ENCODE data around the gene SLC25A13. TPM values are rescaled to one million over a fixed set of nuclear protein-coding genes. Genes with fewer than 3 reads are reported as not detected.

SLC25A13 gene
- total and polyA plus RNA-seq, 9 of the 15 experiments (the other 6 are each of a cell fraction or from before 2014, with no cell fraction given): 21.4 to 80.2 (median 58.7) TPM

GRCh38 chr7:96236198-96237039 lies 85.5 kb downstream of the SLC25A13 start (continued):
- TF ChIP-seq E2F8 (IDR thresholded peaks at IDR 0.05; ENCODE audit: low read depth, partially characterized antibody) (no peak), ZNF551 (CRISPR knock-in tag; IDR thresholded peaks at IDR 0.05) (no peak), KAT8 (IDR thresholded peaks at IDR 0.05; ENCODE audit: low read depth) (no peak), ZMIZ1 (IDR thresholded peaks at IDR 0.05; ENCODE audit: low read depth in 2 of 2, low read length in 2 of 2) (peak in 1 of 2 experiments; percentile 62; a peak in 1 of 4 replicates), U2AF2 (optimal IDR thresholded peaks at IDR 0.05; ENCODE audit: low read depth, low read length) (no peak), GMEB1 (CRISPR knock-in tag; IDR thresholded peaks at IDR 0.05) (no peak), CREB3L1 (IDR thresholded peaks at IDR 0.05; ENCODE audit: borderline replicate concordance, low read depth) (no peak), CTBP1 (IDR thresholded peaks at IDR 0.05; ENCODE audit: borderline replicate concordance) (peak; percentile 72; the same call in 1 of the 2 replicates), GABPA (tag; conservative IDR thresholded peaks at IDR 0.05; ENCODE audit: low read depth) (peak; percentile 73), ZBTB7A (IDR thresholded peaks at IDR 0.05; ENCODE audit: borderline replicate concordance, control insufficient read depth, low read depth, low read length) (peak; percentile 83), ARID1B (IDR thresholded peaks at IDR 0.05) (peak; percentile 96), THRB (CRISPR knock-in tag; conservative IDR thresholded peaks at IDR 0.05) (0 out of 2 replicates have a peak, but pooled peaks have one; percentile 59), ZNF197 (CRISPR knock-in tag; IDR thresholded peaks at IDR 0.05; ENCODE audit: low read depth) (no peak)

All from K562 (cell line).